SKM-1 (cell line): Measurements from ENCODE around the gene PLA2G2D.

Experiments
- DNase-seq: peaks from one replicate; lab custom pipeline; 2025; ENCODE audit not compliant: unreplicated experiment; lab: John Stamatoyannopoulos, UW

Gene PLA2G2D

GRCh38 chr1:20115479-20115878 is 3.9 kb downstream of the PLA2G2D start:
- DNase-seq: no peak

DNA sequence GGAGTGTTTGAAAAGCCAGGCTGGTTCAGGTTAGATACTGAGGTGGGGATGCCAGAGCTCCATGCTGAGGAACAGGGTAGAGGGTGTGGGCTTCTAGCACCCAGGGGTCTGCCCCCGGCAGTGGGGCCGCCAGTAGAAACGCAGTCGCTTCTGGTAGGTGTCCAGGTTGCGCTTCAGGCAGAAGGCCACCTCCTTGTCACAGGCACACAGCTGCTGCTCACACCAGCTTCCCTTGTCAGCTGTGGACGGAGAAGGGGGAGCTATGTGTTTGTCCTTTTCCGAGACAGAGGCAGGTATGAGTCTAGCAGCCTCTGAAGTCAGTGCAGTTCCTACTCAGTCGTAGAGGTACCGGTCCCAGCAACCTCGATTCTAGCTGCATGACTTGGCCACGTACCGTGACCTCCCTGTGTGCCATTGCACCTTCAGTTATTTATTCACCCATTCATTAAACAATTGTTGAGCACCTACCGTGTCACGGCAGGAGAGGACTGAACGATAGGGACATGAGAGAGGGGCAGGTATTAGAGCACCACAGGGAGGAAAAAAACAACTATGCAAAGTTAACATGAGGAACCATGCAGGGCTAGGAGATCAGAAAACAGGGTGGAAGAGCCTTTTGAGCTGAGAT is 5.2 kb downstream of the PLA2G2D start:
- DNase-seq: no peak

- DNase-seq: no peak
Measured at GRCh38 chr1:20112279-20113000, 6.9 kb downstream of the PLA2G2D start.

- no peak for DNase-seq
Measured at GRCh38 chr1:20111452-20111851, 7.9 kb downstream of the PLA2G2D start.

DNA sequence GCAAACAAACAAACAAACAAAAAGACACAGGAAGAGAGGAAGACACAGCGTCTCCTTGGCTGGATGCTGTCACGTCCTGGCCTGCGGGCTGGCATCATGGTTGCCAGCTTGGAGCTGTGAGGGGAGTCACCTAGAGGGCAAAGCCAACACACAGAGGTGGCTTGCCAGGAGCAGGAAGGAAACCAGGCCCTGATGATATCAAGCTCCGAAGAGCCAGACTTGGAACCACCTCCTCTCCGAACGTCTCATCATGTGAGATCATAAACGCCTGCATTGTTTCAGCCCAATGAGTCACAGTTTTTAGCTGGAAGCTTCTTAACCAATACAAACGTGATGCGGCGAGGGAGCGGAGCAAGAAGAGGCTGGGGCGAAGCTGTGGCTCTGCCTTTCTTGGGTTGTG is 8.7 kb downstream of the PLA2G2D start:
- DNase-seq: no peak

DNA sequence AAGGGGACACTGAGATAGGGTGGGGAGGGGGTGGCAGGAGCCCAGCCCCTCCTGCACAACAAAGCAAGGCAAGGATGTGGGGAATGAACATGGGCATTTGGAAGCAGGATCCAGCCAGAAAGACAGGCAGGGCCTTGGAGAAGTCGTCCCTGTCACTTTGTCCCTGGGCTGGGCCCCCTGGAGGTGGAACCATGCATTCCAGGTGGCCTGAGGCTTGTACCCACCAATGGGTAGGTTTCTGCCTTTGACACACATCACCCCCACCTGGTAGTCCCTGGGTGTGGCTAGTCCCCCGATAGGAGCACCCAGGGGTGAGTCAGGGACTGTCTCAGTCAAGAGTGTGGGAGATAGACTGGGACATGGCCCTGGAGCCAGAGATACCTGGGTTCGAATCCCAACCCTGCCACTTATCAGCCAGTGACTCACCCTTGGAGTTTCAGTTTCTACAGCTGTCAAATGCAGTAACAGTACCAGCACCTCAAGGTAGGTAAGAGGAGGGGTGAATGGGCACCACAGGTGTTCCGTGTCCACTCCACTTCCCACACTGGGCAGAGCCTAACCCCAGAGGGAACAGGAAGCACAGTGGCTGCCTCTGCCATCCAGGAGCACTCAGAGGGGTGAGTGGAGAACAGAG is 10.0 kb downstream of the PLA2G2D start:
- DNase-seq: no peak

DNA sequence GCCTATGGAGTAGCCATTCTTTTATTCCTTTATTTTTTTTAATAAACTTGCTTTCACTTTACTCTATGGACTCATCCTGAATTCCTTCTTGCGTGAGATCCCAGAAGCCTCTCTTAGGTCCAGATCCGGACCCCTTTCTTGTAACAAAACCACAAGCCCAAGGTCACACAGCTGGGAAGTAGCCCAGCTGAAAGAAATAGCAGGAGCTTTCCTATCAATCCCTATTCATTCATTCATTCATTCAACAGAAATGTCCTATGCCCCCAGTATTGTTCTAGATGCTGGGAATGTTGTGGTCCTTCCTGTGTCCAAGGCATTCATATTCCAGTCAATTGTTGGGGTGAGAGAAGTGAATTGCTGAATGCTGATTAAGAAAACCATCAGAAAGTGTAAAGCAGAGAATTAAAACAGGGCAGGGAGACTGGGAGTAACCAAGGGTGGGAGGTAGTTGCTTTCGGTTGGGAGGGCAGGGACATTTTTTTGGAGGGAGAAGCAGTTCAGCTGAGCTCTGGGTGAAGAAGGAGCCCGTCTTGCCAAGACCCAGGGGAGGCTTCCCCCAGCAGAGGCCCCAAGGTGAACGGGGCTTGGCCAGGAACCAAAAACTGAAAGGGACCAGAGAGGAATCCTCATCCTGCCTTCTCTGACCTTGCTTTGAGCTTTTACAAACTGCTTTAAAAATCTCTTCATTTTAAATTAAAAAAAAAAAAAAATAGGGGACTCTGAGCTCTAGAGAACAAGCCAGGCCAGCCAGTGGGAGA is 10.8 kb downstream of the PLA2G2D start:
- DNase-seq: no peak

- no peak for DNase-seq
Measured at GRCh38 chr1:20107796-20108195, 11.5 kb downstream of the PLA2G2D start.

DNA sequence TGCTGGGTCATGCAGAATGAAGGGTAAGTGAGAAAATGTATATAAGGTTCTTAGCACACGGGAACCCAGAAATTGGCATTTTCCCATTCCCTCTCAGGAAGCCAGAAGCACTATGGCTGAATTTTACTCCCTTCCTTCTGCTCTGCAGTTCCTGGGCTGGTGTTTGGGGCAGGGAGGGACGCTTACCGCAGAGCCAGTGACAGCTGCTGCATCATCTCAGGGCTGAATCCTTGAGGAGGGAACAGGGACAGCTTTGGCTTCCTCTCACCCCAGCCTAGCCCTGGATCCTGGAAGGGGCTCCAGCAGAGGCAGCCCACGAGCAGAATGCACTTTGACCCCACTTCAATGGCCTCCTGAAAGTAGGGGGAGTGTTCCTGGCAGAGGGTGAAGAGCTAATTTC is 12.0 kb downstream of the PLA2G2D start:
- no peak for DNase-seq

- no peak for DNase-seq
Measured at GRCh38 chr1:20105856-20106255, 13.5 kb downstream of the PLA2G2D start.

- DNase-seq: no peak
Measured at GRCh38 chr1:20102875-20103274, 16.5 kb downstream of the PLA2G2D start.

DNA sequence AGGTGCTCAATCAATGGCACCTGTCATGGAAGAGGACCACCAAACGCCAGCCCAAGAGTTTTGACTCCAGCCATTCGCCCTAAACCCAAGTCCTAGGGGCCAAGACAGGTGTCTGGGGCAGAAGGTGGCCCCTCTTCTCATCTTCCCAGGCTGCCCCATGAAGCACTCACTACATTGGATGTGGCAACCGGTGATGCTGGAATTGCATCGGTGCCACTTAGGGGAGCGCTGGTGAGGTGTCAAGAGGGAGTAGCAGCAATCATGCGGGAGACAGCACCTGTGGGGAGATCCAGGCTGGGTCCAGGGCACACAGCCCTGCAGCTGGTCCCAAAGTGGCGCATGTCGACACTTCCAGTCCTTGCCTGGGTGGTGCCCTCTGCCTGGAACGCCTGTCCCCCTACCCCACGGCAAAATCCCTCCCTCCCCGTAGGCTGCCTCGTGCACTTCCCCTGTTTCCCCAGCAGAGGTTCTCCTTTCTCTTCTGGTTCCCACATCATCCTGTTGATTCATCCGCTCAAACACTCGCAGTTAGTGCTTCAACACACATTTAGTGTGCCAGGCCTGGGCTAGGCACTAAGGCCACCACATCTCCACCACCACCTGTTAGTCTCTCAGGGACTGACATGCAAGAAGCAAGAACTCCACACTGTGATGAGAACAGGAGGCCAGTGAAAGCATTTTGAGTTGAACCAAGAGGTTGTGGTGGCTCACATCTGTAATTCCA is 18.5 kb downstream of the PLA2G2D start:
- peak; percentile 26 for DNase-seq

- no peak for DNase-seq
Measured at GRCh38 chr1:20099533-20099932, 19.8 kb downstream of the PLA2G2D start.

DNA sequence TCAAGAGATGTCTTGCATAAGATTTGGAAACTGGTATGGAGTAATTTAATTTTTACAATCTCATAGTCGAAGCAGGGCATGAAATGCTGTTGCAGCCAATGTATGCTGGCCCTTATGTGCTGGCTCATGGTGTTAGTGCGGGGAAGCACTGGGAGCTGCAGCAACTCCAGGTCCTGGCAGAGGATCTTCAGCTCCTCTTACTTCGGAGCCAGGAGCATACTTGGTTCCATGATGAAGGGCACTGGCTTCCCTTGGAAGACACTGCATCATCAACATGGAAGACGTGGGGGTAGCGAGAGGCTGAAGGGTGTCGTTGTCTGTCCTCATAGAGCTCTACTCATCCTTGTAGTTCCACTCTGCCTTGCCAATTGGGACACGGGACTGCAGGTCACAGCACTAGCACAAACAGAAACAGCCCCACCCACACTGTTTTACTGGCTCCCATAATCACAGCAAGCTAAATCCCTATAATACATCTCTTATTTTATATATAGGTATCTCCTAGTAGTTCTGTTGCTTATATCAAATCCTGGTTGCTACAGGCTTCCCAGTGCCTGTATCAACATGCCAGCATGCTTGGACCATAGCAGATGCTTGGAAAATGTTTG is 22.4 kb downstream of the PLA2G2D start:
- no peak for DNase-seq

GRCh38 chr1:20095564-20096434 is 23.5 kb downstream of the PLA2G2D start:
- DNase-seq: no peak

DNA sequence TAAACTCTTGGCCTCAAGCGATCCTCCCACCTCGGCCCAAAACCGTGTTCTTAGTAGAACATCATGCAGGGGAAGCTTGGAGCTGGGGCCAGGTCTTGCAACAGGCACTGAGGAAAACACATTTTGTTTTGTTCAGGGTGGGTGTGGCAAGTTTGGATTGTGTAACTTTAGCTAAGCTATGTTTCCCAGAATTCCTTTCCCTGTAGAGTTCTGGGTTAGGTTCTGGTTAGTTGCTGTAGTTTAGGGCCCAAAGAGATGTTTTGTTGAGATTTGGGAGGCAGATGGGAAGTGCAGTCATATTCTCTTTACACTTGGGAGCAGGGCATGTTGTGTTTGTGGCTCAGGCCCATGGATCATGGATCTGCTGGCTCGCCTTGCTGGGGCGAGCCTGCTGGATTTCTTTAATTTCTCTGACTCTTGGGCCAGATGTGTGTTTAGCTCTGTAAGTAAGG is 25.4 kb downstream of the PLA2G2D start:
- DNase-seq: no peak

DNA sequence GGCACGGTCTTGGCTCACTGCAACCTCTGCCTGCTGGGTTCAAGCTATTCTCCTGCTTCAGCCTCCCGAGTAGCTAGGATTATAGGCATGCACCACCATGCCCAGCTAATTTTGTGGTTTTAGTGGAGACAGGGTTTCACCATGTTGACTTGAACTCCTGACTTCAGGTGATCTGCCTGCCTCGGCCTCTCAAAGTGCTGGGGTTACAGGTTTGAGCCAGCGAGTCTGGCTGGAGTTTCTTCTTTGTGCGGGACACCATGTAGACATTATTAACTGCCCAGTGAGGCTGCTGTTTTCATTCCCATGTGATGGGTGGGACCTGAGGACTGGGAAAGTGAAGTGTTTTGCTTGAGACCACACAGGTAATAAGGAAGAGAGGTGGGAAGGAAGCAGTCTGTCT is 26.0 kb downstream of the PLA2G2D start:
- no peak for DNase-seq

GRCh38 chr1:20090641-20091040 is 28.7 kb downstream of the PLA2G2D start:
- DNase-seq: no peak

DNA sequence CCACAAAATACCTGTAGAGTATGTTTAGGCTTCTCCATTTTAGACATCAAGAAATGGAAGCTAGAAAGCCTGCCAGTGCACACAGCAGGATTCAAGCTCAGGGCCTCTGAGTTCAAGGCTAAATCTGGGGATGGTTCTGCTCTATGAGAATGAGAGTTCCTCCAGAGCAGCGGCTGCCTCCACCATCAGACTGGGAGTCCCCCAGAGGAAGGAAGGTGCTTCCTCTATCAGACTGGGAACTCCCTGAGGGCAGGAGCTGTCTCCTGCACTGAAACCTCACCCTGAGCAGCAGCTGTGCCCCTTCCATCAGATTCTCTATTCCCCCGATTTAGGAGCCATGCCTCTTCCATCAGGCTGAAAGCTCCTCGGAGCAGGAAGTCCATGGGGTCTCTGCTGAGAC is 29.2 kb downstream of the PLA2G2D start:
- no peak for DNase-seq
